Ishikawa (cell line): ENCODE data around the gene RBM11.

ENCODE experiments used
- CEBPB ChIP-seq: IDR thresholded peaks from 2 replicates; pipeline ENCODE4 v1.6.1; 2012
- CREB1 ChIP-seq: IDR thresholded peaks from 2 replicates; pipeline ENCODE4 v1.6.1; 2012; ENCODE audit warnings: low read depth
- EGR1 ChIP-seq: IDR thresholded peaks from 2 replicates; pipeline ENCODE4 v1.6.1; 2012
- EP300 ChIP-seq: IDR thresholded peaks from 2 replicates; pipeline ENCODE4 v1.6.1; 2012; ENCODE audit warnings: borderline replicate concordance
- FOXM1 ChIP-seq: IDR thresholded peaks from 2 replicates; pipeline ENCODE4 v1.6.1; 2012; ENCODE audit warnings: low read depth, borderline replicate concordance
- MAX ChIP-seq: IDR thresholded peaks from 2 replicates; pipeline ENCODE4 v1.6.1; 2012
- NFIC ChIP-seq: IDR thresholded peaks from 2 replicates; pipeline ENCODE4 v1.6.1; 2012
- RAD21 ChIP-seq: IDR thresholded peaks from 2 replicates; pipeline ENCODE4 v1.6.1; 2012; ENCODE audit warnings: low read depth
- REST ChIP-seq: IDR thresholded peaks from 2 replicates; pipeline ENCODE4 v1.6.1; 2012; ENCODE audit warnings: low read depth, mild to moderate bottlenecking
- TAF1 ChIP-seq: IDR thresholded peaks from 2 replicates; pipeline ENCODE4 v1.6.1; 2012; ENCODE audit warnings: low read depth, mild to moderate bottlenecking
- TCF12 ChIP-seq: IDR thresholded peaks from 2 replicates; pipeline ENCODE4 v1.6.1; 2012; ENCODE audit warnings: low read depth
- TEAD4 ChIP-seq: IDR thresholded peaks from 2 replicates; pipeline ENCODE4 v1.6.1; 2012
- USF1 ChIP-seq: IDR thresholded peaks from 2 replicates; pipeline ENCODE4 v1.6.1; 2012
- YY1 ChIP-seq: IDR thresholded peaks from 2 replicates; pipeline ENCODE4 v1.6.1; 2012; ENCODE audit warnings: low read depth
- ZBTB7A ChIP-seq: IDR thresholded peaks from 2 replicates; pipeline ENCODE4 v1.6.1; 2012; ENCODE audit warnings: low read depth

The RBM11 gene

GRCh38 chr21:14244911-14245310, 29.0 kb downstream of the RBM11 start:
- TF ChIP-seq TCF12 (no peak), YY1 (no peak), TEAD4 (no peak), EP300 (no peak), ZBTB7A (no peak), CREB1 (no peak), EGR1 (no peak), CEBPB (no peak), RAD21 (no peak), FOXM1 (no peak), USF1 (no peak), MAX (no peak), REST (no peak), NFIC (no peak), TAF1 (no peak)

- TF ChIP-seq RAD21 (no peak), TEAD4 (no peak), USF1 (no peak), CEBPB (no peak)
Measured at GRCh38 chr21:14245711-14246110, 29.8 kb downstream of the RBM11 start.

- no peak for TF ChIP-seq EP300
Measured at GRCh38 chr21:14251336-14251735, 35.4 kb downstream of the RBM11 start.

- TF ChIP-seq CEBPB (no peak), REST (no peak), RAD21 (peak; percentile 72)
Measured at GRCh38 chr21:14259747-14260146, 43.8 kb downstream of the RBM11 start.

GRCh38 chr21:14260174-14260764, 44.3 kb downstream of the RBM11 start:
- TF ChIP-seq EGR1, result no peak
- TF ChIP-seq CREB1, result no peak

- no peak for TF ChIP-seq MAX
- no peak for TF ChIP-seq USF1
- TF ChIP-seq TAF1, result no peak
- TF ChIP-seq EGR1, result no peak
- no peak for TF ChIP-seq NFIC
- TF ChIP-seq RAD21, result no peak
- TF ChIP-seq ZBTB7A, result no peak
- TF ChIP-seq REST, result no peak
- no peak for TF ChIP-seq YY1
- no peak for TF ChIP-seq FOXM1
- TF ChIP-seq CREB1, result no peak
- TF ChIP-seq TCF12, result no peak
- no peak for TF ChIP-seq EP300
- no peak for TF ChIP-seq TEAD4
- TF ChIP-seq CEBPB, result no peak
Measured at GRCh38 chr21:14262039-14262438, 46.1 kb downstream of the RBM11 start.
